AML-193 (cell line): ENCODE results near the gene SUMO4.

Experiments used
- DNase-seq, 2 experiments: peaks; one replicate each; lab custom pipeline; 2025; lab: John Stamatoyannopoulos, UW

The SUMO4 gene

DNA sequence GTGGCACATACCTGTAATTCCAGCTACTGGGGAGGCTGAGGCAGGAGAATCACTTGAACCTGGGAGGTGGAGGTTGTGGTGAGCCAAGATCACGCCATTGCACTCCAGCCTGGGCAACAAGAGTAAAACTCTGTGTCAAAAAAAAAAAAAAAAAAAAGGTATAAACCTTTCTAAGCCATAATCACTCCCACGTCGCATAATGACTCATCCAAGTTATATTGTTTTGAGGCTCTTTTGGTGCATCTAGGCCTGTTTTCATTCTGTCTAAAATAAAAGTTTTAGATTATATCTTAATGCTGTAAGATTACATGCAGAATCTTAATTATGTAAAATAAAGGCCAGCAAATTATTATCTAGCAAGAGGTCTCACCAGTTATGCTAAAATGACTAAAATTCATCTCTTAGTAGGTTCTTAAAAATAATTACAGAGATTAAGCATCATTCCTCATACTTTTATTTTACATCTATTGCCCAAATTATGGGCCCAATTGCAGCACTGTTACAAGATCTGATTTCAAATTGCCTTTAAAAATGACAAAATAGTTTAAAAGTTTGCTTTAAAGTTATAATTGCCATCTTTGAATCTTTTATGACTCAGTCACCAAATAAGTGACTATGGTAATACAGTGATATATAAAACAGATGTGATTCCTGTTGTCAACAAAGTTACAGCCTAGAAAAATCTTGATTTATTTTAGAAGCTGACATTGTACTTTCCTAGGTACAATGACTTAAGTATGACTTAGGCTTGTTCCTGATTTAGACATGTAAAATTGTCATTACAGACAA is 10.4 kb upstream of the SUMO4 start:
- DNase-seq = no peak

DNA sequence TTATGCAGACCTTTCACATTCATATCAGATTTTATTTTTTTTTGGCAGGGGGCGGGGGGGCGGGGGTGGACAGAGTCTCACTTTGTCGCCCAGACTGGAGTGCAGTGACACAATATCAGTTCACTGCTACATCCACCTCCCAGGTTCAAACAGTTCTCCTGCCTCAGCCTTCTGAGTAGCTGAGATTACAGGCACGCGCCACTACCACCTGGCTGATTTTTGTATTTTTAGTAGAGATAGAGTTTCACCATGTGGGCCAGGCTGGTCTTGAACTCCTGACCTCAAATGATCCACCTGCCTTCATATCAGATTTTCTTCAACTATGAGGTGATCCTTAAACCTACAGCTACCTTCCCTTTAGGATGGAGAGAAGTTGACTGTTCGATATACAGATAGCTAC is 8.0 kb upstream of the SUMO4 start:
- DNase-seq = no peak

DNA sequence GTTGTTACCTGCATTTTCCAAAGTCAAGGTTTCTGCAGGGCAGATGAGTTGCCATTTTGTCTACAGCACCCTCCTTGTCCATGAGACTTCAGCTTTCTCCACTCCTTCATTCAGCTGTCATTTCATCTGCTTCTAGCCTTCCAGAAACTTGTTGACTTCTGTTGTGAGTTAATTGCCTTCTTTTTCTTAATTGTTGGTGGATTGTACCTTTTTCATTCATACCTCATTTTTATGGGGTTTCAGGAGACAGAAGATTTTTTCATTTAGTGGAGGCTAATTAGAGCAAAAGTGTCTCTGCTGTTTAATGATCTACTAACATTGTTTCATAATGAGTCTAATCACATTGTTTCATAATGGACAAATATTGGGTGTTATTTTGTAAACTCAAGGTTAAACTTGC is 7.5 kb upstream of the SUMO4 start:
- DNase-seq = no peak

DNA sequence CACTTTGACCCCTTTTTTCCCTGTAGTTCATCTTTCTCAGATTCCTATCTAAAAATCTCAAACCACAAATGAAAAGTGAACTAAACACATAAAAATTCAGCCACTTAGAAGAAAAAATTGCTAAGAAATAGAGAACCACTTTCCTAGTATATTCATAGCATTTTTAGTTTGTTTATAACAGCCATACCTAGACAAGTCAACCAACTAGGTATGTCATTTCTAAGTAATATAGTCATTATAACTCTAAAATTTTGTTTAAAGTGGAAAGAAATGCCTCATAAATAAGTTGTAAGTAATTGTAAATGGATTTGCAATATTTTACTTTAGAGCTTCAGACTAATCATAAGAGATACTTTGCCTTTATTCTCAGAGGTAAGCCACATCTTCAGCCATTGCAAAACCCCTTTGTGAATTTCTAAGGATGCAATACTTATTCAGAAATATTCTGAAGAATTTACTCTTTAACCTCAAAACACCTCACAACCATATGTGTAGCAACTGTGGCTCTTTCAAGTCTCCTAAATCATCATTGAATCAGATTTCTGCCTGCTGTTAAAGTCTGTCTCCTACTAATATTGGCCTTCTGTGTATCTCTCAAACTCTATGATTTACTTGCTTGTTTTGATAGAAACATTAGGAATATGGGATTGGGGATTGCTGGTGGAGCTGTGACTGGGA is 6.9 kb upstream of the SUMO4 start:
- no peak for DNase-seq

DNA sequence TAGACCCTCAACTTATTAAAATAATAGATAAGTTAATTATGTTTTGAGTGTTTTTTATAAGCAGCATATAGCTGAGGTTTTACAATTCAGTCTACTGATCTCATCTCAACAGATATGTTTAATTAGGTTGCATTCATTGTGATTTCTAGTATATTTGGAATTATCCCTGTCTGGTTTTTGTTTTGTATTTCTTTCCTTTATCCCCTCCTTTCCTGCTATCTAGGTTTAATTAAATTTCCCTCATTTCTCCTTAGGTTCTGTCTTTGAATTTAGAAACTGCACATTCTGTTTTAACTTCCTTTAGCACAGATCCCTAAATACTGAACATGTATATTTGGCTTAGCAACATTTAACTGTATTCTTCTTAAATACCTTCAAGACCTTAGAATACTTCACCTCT is 4.9 kb upstream of the SUMO4 start:
- no peak for DNase-seq

DNA sequence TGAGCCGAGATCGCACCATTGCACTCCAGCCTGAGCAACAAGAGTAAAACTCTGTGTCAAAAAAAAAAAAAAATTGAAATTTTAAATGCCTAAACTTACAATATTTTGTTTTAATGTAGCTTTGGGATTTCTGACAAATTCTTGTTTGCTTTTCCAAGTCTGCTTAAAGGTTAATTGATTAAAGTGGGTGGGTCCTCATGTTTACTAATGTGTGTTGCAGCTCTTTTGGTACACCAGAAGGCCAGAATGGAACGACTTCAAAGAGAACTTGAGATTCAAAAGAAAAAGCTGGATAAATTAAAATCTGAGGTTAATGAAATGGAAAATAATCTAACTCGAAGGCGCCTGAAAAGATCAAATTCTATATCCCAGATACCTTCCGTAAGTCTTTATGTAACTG is 2.7 kb upstream of the SUMO4 start:
- DNase-seq = no peak

DNA sequence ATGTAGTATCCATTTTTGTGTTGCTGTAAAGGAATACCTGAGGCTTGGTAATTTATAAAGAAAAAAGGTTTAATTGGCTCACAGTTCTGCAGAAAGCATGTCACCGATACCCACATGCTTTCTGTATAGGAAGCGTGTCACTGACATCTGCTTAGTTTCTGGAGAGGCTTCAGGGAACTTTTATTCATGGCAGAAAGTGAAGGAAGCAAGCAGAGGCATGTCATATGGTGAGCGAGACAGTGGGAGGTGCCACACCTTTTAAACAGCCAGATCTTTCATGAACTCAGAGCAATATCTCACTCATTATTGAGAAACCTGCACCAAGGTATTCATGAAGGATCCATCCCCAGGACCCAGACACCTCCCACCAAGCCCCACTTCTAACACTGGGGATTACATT is 3.5 kb downstream of the SUMO4 start:
- no peak for DNase-seq

DNA sequence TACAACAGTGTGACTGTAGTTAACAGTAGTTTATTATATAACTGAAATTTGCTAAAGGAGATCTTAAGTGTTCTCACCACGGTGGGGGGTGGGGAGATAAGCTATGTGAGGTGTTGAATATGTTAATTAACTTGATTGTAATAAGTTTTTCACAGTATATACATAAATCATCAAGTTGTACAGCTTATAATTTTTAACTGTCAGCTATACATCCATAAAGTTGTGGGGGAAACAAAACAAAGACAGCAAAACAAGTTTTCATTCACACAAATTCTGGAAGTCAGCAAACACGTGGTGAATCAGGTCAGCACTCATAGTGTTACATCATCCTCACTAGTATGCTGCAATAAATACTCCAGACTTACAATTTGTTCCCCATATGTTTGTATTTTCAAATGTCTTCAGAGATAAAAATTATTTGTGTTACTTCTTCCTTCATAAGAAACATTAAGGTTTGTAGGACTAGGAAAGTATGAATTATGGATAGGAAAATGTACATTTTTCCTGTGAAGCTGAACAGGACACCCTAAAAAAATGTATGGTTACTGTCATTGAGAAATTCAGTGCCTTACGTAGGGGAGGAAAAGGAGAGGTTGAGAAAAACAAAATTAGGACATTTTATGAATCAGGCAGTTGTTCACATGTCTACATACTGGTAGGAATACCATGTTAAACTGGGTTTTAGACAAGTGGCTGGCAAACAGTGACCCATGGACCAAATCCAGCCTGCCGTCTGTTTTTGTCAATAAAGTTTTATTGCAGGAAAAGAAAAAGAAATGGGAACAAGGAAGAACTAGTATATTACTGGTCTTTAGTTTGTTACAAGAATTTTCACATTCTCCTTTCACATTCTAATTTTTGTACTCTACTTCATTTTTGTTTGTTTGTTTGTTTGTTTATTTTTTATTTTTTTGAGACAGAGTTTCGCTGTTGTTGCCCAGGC is 6.0 kb downstream of the SUMO4 start:
- DNase-seq = peak; percentile 75 to 86

DNA sequence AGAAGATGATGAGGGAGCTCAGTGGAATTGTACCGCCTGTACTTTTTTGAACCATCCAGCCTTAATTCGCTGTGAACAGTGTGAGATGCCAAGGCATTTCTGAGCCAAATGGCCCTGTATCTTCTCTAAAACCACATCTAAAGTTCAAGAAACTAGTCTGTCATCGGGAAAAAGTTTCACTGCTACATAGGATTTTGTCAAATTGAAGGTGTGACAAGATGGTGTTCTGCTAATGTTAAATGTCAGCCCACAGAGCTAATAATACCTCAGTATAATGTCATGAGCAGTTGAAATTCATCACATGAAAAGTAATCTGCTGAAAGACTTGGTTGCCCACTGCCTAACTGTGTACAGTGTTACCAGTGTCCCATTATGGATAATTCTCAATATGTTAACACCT is 9.6 kb downstream of the SUMO4 start:
- no peak for DNase-seq

DNA sequence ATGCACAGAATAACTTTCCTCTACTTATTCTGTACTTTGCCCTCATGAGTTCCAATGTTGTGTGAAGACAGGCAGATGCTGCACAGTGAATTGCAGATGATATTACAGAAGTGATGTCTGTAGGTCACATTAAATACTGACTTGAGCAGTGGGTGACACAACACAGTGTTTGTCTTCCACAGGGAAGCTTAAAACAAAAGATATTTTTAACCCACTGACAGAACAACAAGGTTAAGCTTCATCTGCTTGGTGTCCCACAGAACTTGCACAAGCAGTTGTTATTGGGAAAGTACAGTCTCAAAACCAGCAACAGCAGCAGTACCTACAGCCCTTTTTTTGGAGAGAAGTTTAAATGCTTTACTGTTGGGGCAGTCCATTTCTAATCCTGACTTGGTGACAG is 10.5 kb downstream of the SUMO4 start:
- DNase-seq = no peak

DNA sequence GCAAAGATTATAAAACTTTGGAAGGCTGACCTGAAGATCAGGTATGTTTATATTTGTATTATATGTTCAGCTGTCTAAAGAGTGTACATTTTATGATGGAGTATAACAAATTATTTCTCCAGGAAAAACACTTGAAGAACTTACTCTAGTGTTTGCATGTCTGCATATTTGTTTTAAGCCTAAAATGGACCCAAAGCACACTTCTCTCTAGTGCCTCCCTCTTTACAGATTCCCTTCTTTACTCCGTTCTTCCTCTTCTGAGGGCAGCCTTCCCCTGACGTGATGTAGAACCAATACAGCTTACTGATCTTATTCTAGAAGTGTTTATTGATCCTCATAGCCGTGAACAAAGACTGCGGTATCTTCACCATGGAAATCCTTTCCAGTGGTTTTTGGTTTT is 13.9 kb downstream of the SUMO4 start:
- no peak for DNase-seq

DNA sequence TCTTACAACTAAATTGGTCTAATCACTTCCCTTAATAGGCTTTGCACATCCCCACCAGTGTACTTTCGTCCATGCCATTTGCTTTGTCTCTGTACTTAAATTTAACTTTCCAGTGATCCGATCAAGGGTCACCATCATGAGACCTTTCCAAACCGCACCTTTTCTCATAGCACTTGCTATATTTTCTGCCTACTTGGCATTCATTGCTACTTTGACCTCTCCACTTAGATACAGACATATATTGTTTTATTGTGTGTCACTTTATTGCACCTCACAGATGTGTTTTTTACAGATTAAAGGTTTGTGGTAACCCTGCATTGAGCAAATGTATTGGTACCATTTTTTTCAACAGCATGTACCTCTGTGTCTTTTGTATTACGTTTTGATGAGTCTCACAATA is 14.8 kb downstream of the SUMO4 start:
- DNase-seq = no peak

DNA sequence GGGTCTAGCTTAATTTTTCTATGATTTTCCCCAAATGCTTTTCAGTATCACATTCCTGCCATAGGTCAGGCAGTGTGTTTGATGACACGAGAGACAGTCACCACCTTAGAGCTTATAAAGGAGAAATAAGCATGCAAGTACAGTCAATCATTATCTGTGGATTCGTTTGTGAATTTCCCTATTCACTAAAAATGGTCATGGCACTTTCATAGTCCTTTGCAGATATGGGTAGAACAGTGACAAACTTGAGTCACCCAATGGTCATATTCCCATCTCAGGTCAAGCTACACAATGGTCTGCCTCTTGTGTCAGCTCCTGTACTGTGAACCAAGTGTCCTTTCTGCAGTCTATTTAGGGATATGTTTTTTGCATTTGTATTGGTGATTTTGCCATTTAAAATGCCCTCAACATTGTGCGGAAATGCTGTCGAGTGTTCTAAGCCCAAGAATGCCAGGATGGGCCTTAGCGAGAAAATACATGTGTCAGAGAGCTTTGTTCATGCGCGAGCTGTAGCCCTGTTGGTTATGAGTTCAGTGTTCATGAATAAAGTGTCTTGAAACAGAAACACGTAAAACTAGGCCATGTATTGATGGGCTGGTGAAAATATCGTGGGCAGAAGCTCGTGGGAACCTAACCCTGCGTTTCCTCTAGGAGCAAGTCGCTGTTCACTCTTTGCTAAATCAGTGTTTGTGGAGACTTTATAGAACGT is 19.8 kb downstream of the SUMO4 start:
- DNase-seq = no peak

DNA sequence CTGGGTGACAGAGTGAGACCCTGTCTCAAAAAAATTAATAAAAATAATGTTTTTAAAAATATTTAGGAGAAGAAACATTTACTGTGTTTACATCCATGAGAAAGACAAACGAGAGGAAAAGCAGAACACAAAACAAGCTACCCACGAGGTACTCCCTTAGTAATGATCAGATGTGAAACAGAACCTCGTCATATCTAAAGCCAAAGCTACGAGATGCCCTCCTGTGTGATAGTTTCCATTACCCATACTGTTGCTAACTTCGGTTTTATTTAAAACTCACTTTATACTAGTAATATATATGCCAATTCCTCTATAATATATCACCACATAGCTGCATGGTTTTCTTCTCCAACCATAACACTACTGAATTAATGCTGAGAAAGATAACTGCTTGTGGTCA is 21.1 kb downstream of the SUMO4 start:
- no peak for DNase-seq

DNA sequence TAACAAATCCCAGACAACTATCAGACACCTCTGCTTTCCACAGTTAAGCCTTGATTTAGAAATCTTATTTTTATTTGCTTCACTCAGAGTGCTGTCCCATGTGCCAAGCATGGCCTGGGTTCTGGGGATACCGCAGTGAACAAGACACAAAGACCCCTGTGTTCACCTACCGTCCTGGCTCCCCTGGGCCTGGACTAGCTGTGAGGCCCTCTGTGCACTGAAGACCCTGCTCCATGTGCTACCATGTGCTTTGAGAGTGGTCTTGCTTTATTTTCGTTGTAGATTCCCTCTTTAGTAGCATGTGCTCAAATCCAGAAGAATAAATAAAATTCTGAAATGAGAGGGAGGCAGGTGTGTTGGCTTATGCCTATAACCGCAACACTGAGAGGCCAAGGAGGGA is 22.5 kb downstream of the SUMO4 start:
- no peak for DNase-seq

DNA sequence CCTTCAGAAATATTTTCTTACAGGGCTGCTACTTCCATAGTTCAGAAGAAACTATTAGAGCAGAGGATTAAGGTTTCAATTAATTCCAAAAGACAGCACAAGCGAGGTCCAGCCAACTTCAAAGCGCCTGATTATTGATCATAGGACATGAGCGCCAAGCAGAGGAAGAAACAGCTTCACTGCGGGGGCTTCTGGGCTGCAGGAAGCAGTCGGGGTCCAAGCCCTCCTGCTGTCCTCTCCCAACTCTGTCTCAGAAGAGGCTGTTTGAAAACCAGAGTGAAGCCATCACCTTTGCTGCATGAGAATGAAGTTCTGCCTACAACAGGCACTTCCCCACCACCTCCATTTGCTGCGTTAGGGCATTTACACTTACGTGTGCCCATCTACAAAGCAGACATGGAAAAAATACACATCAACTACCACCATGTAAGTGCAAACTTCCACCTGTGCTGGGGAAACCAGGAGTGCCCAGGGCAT is 23.9 kb downstream of the SUMO4 start:
- DNase-seq = no peak

DNA sequence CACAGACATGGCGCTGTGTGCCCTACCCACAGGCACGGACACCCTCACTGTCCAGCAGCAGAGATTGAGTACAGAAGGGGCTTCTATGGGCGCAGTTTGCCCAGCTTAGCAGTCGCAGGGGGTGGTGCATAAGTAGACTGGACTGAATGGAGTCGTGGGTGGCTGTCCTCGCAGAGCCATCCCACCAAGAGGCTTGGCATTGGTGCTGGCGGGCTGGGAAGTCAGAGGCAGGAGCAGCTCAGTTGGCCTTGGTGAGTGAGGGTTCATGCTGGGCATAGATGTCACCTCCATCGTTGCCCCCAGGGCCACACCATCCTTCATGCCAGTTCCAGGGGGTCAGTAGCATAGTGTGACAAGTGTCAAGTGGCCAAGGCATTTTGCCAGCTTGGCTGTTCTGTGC is 25.2 kb downstream of the SUMO4 start:
- no peak for DNase-seq

DNA sequence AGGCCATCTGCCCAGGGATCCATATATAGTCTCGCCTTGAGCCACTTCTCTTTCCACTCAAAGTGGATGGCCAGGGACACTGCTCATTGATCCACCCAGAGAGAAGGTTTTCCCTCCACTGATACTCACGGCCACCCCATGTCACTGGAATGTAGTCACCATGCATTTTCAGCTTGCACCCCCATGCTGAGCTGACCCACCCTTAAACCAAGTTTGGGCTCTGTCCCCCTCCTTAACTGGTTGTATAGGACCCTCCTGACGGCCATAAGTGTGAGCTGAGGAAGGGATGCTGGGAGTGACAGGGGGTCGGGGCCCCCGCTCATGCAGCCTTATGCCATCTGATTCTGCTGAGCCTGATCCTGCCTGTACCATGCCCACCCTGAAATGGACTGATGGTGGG is 25.7 kb downstream of the SUMO4 start:
- DNase-seq = no peak

DNA sequence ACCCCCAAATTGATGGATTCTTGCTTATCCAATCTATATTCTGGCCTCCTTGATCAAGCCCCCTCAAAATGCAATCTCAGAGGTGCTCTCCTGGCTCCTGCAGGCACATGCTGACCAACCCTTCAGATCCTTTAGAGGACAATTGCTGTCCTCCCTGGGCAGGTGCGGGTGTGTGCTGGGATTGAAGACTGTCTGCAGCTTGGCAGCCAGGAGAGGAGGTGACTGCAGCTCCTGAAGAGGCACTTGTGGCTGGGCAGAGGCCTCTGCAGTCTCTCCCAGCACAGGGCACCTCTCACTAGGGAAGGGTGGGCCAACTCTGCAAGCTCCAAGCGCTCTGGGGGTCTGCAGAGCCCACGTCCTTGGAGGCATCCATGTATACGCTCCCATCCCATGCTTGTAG is 28.5 kb downstream of the SUMO4 start:
- DNase-seq = no peak

DNA sequence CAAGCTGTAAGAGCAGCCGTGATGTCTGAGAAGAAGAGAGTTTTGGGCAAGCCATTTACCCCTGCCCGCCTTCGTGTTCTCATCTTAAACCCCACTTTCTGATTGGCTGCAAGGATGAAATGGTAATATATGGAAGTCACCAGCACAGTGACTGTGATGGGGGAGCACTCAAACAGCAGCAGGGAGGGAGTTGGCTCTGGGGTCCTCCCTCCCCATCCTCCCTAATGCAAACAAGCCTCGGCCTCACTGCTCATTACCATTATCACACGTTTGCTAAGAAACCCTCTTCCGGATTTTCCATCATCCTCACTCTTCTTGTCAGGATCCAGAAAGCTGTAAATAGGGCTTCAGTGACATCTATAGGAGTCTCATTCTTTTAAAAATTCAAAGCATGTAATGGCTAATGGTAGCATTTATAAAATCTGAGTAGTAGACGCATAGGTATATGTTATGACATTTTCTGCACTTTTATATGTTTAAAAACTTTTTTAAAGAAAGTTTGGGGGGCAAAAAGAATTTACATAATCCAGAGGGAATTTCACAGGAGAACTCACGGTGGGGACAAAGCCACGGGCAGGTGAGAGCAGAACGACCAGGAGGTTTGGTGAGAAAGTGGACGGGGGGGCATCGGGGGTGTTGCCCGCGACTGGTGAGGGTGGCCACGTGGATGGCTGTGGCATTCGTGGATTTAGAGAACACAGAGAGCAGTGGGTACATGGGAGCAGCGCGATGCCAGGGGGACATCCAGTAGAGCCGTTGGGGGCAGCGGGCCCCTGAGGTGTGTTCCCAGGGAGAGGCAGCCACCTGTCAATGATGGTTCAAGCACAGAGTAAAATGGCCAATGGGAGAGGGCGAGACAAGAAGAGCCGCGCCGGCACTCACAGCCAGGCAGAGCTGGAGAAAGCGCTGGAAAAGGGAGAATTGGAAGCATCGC is 29.6 kb downstream of the SUMO4 start:
- no peak for DNase-seq
